ENCODE measurements around the gene ELMOD1. TPM values are rescaled to one million over a fixed set of nuclear protein-coding genes. Genes with fewer than 3 reads are reported as not detected.

The ELMOD1 gene
- total and polyA plus RNA-seq, 7 experiments from 2014 or later, result not detected

DNA sequence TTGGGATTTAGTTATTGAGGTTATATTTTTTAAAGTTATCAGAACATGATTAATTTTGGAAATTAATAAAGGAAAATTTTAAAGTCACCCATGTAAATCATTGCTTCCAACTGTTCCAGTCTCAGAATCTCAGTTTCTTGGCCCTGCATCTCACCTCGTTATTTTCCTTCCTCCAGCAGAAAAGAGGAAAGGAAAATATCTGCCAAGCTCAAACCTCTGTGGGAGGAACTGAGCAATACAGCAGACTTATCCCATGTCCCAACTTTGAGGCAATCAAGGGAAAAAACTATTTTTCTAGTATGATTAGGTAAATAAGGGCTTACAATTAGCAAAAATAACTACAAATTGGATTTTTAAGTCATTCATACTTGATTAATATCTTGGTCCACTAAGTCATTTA, 30.1 kb downstream of the ELMOD1 start:
- no peaks in the 10 kb centered on the region for H3K9me3 ChIP-seq (ENCODE audit: control insufficient read depth in 2 of 3, low read length in 3 of 3)
- Mint-ChIP-seq H3K27me3 (peaks cover 29 to 68% (median 51%) of the 10 kb centered on the region in 5 donors), H3K4me1 (no peaks in the 10 kb centered on the region), H3K36me3 (no peaks in the 10 kb centered on the region), H3K4me3 (no peak overlapping the region), H3K27ac (no peak overlapping the region), H3K9me3 (no peaks in the 10 kb centered on the region)
- intact Hi-C loops (cut with micrococcal nuclease), result no loop called here
- ATAC-seq, result no peak
- ChIA-PET POLR2A (no interaction called here), CTCF (no interaction called here)
- no peaks in the 10 kb centered on the region for H3K4me1 ChIP-seq (ENCODE audit: control insufficient read depth in 2 of 2, insufficient read depth in 2 of 2, low read length in 2 of 2)
- no peaks in the 10 kb centered on the region for H3K36me3 ChIP-seq (ENCODE audit: control insufficient read depth in 2 of 3, insufficient read depth in 3 of 3, low read length in 3 of 3)
- peaks cover 0 to 3% of the 10 kb centered on the region in 2 donors for H3K27me3 ChIP-seq (ENCODE audit: control insufficient read depth in 2 of 2, insufficient read depth in 2 of 2, low read length in 2 of 2)
- H3K4me3 ChIP-seq (ENCODE audit: low read length), result no peak overlapping the region
- DNase-seq, result no peak
- no peak overlapping the region for H3K27ac ChIP-seq (ENCODE audit: low read depth, low read length)

DNA sequence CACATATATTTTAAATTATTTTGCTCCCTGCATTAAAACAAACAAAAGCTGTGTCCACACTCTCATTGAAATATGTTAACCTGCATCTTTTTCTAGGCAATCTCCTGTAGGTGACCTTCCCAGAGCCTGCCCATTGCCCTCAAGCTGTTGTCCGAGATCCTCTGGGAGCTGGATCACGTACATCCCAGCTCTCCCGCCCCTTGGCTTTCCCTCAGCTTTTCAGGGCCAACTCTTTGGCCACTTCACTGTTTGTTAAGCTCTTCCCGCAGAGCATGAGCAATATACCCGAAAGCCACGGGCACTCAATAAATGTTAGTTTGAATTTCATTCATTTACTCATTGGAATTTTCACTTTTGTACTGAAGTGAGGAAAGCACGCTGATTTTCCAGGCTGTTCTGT, 32.2 kb downstream of the ELMOD1 start:
- no peak for ATAC-seq
- no peak overlapping the region for H3K4me3 ChIP-seq (ENCODE audit: low read length)
- H3K27me3 ChIP-seq (ENCODE audit: control insufficient read depth in 2 of 2, insufficient read depth in 2 of 2, low read length in 2 of 2), result peaks cover 0 to 3% of the 10 kb centered on the region in 2 donors
- H3K4me1 ChIP-seq (ENCODE audit: control insufficient read depth in 2 of 2, insufficient read depth in 2 of 2, low read length in 2 of 2), result no peaks in the 10 kb centered on the region
- no peaks in the 10 kb centered on the region for H3K36me3 ChIP-seq (ENCODE audit: control insufficient read depth in 2 of 3, insufficient read depth in 3 of 3, low read length in 3 of 3)
- POLR2A ChIA-PET, result no interaction called here
- H3K9me3 ChIP-seq (ENCODE audit: control insufficient read depth in 2 of 3, low read length in 3 of 3), result no peaks in the 10 kb centered on the region
- DNase-seq, result no peak
- H3K4me3 Mint-ChIP-seq, result no peak overlapping the region
- no peak overlapping the region for H3K27ac ChIP-seq (ENCODE audit: low read depth, low read length)
- no peaks in the 10 kb centered on the region for H3K4me1 Mint-ChIP-seq
- CTCF ChIA-PET, result no interaction called here
- no peak overlapping the region for H3K27ac Mint-ChIP-seq
- peaks cover 40 to 68% (median 54%) of the 10 kb centered on the region in 5 donors for H3K27me3 Mint-ChIP-seq
- H3K9me3 Mint-ChIP-seq, result no peaks in the 10 kb centered on the region
- no peaks in the 10 kb centered on the region for H3K36me3 Mint-ChIP-seq
- intact Hi-C loops (cut with micrococcal nuclease), result no loop called here

DNA sequence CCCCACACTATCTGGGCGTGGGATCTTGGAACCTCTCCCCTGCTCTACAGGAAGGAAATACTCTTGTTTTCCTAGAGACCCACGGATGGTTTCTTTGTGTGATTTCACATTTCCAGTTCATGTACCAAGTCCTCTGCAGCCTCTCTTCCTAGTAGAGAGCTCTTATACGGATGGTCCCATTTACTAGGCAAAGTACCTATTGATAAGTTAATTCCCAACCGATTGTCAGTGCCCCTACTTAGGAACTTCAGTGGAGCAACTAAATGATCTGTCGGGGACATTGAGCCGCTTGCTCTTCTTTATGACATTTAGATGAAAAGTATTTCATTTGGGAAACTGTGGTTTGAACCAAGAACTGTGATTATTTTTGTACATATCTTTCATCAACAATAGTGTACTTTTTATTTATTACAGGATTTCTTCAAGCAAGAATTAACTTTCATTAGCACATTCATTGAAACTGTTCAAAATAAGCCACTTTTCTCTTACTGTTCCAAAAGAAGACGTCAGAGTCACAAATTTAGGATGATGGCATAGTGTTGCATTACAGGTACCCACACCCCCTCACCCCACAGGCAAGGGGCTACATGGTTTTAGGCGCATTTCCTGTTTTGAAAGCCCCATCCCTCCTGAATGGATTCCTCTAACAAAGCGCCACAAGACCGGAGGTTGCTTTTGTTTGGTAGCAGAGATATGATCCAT, 34.2 kb downstream of the ELMOD1 start:
- ATAC-seq (no peak), DNase-seq (no peak)
- Mint-ChIP-seq H3K4me3 (no peak overlapping the region), H3K36me3 (no peaks in the 10 kb centered on the region), H3K27me3 (peaks cover 46 to 70% (median 54%) of the 10 kb centered on the region in 5 donors), H3K9me3 (no peaks in the 10 kb centered on the region), H3K27ac (no peak overlapping the region), H3K4me1 (no peaks in the 10 kb centered on the region)
- intact Hi-C loops (cut with micrococcal nuclease), result no loop called here
- Histone ChIP-seq H3K27ac (ENCODE audit: low read depth, low read length) (no peak overlapping the region), H3K4me1 (ENCODE audit: control insufficient read depth in 2 of 2, insufficient read depth in 2 of 2, low read length in 2 of 2) (no peaks in the 10 kb centered on the region), H3K9me3 (ENCODE audit: control insufficient read depth in 2 of 3, low read length in 3 of 3) (no peaks in the 10 kb centered on the region), H3K4me3 (ENCODE audit: low read length) (no peak overlapping the region), H3K36me3 (ENCODE audit: control insufficient read depth in 2 of 3, insufficient read depth in 3 of 3, low read length in 3 of 3) (no peaks in the 10 kb centered on the region), H3K27me3 (ENCODE audit: control insufficient read depth in 2 of 2, insufficient read depth in 2 of 2, low read length in 2 of 2) (no peaks in the 10 kb centered on the region)
- CTCF ChIA-PET, result no interaction called here
- POLR2A ChIA-PET, result no interaction called here

DNA sequence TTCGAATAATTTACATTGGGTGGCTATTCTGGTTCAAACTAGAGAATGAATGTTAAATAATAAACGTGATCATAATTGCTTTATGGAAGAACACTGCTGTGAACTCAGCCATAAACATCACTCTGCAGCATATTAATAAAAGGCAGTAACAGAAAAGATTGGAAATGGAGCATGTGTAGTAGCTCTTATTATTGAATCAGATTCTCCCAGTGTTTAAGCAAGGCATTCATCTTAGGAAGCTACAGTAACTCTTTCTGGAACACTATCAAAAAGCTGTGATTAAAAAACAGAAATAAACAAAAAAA, 34.7 kb downstream of the ELMOD1 start:
- POLR2A ChIA-PET, result no interaction called here
- Histone ChIP-seq H3K4me3 (ENCODE audit: low read length) (no peak overlapping the region), H3K27me3 (ENCODE audit: control insufficient read depth in 2 of 2, insufficient read depth in 2 of 2, low read length in 2 of 2) (no peaks in the 10 kb centered on the region), H3K9me3 (ENCODE audit: control insufficient read depth in 2 of 3, low read length in 3 of 3) (no peaks in the 10 kb centered on the region), H3K4me1 (ENCODE audit: control insufficient read depth in 2 of 2, insufficient read depth in 2 of 2, low read length in 2 of 2) (no peaks in the 10 kb centered on the region), H3K36me3 (ENCODE audit: control insufficient read depth in 2 of 3, insufficient read depth in 3 of 3, low read length in 3 of 3) (no peaks in the 10 kb centered on the region), H3K27ac (ENCODE audit: low read depth, low read length) (no peak overlapping the region)
- H3K4me3 Mint-ChIP-seq, result no peak overlapping the region
- ATAC-seq (no peak), DNase-seq (no peak)
- H3K27me3 Mint-ChIP-seq, result peaks cover 42 to 70% (median 53%) of the 10 kb centered on the region in 5 donors
- no peaks in the 10 kb centered on the region for H3K9me3 Mint-ChIP-seq
- intact Hi-C loops (cut with micrococcal nuclease), result no loop called here
- H3K36me3 Mint-ChIP-seq, result no peaks in the 10 kb centered on the region
- no peak overlapping the region for H3K27ac Mint-ChIP-seq
- H3K4me1 Mint-ChIP-seq, result no peaks in the 10 kb centered on the region
- CTCF ChIA-PET, result no interaction called here

DNA sequence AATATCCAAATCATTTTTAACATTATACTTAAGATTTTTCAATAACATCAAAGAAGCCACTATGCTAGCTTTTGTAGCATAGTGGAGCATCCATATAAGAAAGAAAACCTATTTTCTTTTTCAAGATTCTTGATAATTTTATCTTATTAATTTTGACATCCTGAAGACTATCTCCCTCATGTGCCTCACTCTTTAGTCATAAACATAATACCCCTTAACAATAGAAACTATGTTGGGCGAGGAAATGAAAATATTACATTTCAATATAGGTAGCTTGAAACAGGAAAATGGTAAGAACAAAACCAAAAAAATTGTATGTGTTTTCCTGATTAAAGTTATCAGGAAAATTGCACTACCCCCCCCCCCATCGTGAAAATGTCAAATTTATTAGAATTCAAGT, 40.1 kb downstream of the ELMOD1 start:
- H3K27ac ChIP-seq (ENCODE audit: low read depth, low read length), result no peak overlapping the region
- ATAC-seq (no peak), DNase-seq (no peak)
- ChIA-PET POLR2A (no interaction called here), CTCF (interaction anchor here (0.7 kb wide), 1 partner anchor 102 kb away, joined by 3 read pairs; no protein-coding TSS in a partner anchor)
- H3K9me3 ChIP-seq (ENCODE audit: control insufficient read depth in 2 of 3, low read length in 3 of 3), result no peaks in the 10 kb centered on the region
- no peaks in the 10 kb centered on the region for H3K4me1 ChIP-seq (ENCODE audit: control insufficient read depth in 2 of 2, insufficient read depth in 2 of 2, low read length in 2 of 2)
- H3K4me3 ChIP-seq (ENCODE audit: low read length), result no peak overlapping the region
- Mint-ChIP-seq H3K4me1 (no peaks in the 10 kb centered on the region), H3K36me3 (no peaks in the 10 kb centered on the region), H3K27me3 (peaks cover 37 to 71% (median 40%) of the 10 kb centered on the region in 5 donors), H3K9me3 (peaks cover 0 to 4% (median 0%) of the 10 kb centered on the region in 11 donors), H3K27ac (no peak overlapping the region), H3K4me3 (no peak overlapping the region)
- intact Hi-C loops (cut with micrococcal nuclease), result no loop called here
- H3K36me3 ChIP-seq (ENCODE audit: control insufficient read depth in 2 of 3, insufficient read depth in 3 of 3, low read length in 3 of 3), result no peaks in the 10 kb centered on the region
- H3K27me3 ChIP-seq (ENCODE audit: control insufficient read depth in 2 of 2, insufficient read depth in 2 of 2, low read length in 2 of 2), result no peaks in the 10 kb centered on the region

DNA sequence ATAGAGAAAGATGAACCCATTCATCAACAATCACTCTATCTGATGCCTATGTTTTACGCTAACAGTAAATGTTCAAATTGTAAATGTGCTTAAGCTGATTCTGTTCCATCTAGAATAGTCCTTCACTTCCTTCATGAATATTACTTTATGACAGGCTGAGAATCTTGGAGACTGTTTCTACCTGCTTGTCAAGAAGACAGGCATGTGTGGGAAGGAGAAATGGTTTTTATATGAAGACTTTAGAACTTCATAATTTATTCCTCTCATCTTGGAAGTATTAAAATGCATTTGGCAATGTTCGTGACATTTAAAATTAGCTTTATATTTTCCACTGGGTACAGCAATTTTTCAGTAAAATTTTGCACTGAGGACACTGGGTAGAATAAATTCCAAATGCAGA, 41.0 kb downstream of the ELMOD1 start:
- H3K36me3 Mint-ChIP-seq, result no peaks in the 10 kb centered on the region

DNA sequence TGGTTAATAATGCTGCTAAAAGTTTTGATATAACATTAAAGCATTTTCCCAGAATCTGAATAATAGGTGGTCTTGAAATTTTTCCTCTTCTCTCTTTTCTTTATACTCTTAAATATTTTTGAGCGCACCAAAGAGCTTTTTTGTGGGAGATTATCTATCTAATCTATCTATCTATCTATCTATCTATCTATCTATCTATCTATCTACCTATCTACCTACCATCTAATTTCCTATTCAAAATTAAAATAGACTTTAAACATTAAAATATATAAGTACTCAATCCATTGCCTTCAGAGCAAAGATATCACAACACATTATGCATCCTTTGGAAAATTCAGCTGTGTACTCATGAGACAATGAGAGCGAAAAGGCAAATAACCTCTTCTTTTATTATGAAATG, 55.8 kb downstream of the ELMOD1 start:
- no peaks in the 10 kb centered on the region for H3K36me3 Mint-ChIP-seq
- Histone ChIP-seq H3K36me3 (ENCODE audit: control insufficient read depth in 2 of 3, insufficient read depth in 3 of 3, low read length in 3 of 3) (no peaks in the 10 kb centered on the region), H3K4me3 (ENCODE audit: low read length) (no peak overlapping the region), H3K4me1 (ENCODE audit: control insufficient read depth in 2 of 2, insufficient read depth in 2 of 2, low read length in 2 of 2) (no peaks in the 10 kb centered on the region), H3K27ac (ENCODE audit: low read depth, low read length) (no peak overlapping the region), H3K9me3 (ENCODE audit: control insufficient read depth in 2 of 3, low read length in 3 of 3) (no peaks in the 10 kb centered on the region), H3K27me3 (ENCODE audit: control insufficient read depth in 2 of 2, insufficient read depth in 2 of 2, low read length in 2 of 2) (peaks cover 0 to 2% of the 10 kb centered on the region in 2 donors)
- no peak for ATAC-seq
- ChIA-PET POLR2A (no interaction called here), CTCF (no interaction called here)
- H3K4me3 Mint-ChIP-seq, result no peak overlapping the region
- no peak overlapping the region for H3K27ac Mint-ChIP-seq
- peaks cover 0 to 2% (median 0%) of the 10 kb centered on the region in 11 donors for H3K9me3 Mint-ChIP-seq
- H3K27me3 Mint-ChIP-seq, result peaks cover 13 to 38% (median 14%) of the 10 kb centered on the region in 5 donors
- peaks cover 0 to 1% (median 0%) of the 10 kb centered on the region in 7 donors for H3K4me1 Mint-ChIP-seq
- DNase-seq, result no peak
- intact Hi-C loops (cut with micrococcal nuclease), result no loop called here

More for the DNA sequence above, 41.0 kb downstream of the ELMOD1 start:
- peaks cover 32 to 76% (median 38%) of the 10 kb centered on the region in 5 donors for H3K27me3 Mint-ChIP-seq
- no peak overlapping the region for H3K4me3 Mint-ChIP-seq
- intact Hi-C loops (cut with micrococcal nuclease), result no loop called here
- H3K27ac Mint-ChIP-seq, result no peak overlapping the region
- H3K9me3 ChIP-seq (ENCODE audit: control insufficient read depth in 2 of 3, low read length in 3 of 3), result no peaks in the 10 kb centered on the region
- H3K4me3 ChIP-seq (ENCODE audit: low read length), result no peak overlapping the region
- POLR2A ChIA-PET, result no interaction called here
- no peak overlapping the region for H3K27ac ChIP-seq (ENCODE audit: low read depth, low read length)
- CTCF ChIA-PET, result interaction anchor here (0.6 kb wide), 1 partner anchor 305 kb away, joined by 3 read pairs; no protein-coding TSS in a partner anchor
- no peaks in the 10 kb centered on the region for H3K4me1 Mint-ChIP-seq
- no peak for ATAC-seq
- DNase-seq, result no peak
- no peaks in the 10 kb centered on the region for H3K4me1 ChIP-seq (ENCODE audit: control insufficient read depth in 2 of 2, insufficient read depth in 2 of 2, low read length in 2 of 2)
- H3K27me3 ChIP-seq (ENCODE audit: control insufficient read depth in 2 of 2, insufficient read depth in 2 of 2, low read length in 2 of 2), result no peaks in the 10 kb centered on the region
- H3K9me3 Mint-ChIP-seq, result peaks cover 0 to 4% (median 0%) of the 10 kb centered on the region in 11 donors
- H3K36me3 ChIP-seq (ENCODE audit: control insufficient read depth in 2 of 3, insufficient read depth in 3 of 3, low read length in 3 of 3), result no peaks in the 10 kb centered on the region
